H1 (cell line): Measurements from ENCODE around the gene SLC25A51. TPM values are rescaled to one million over a fixed set of nuclear protein-coding genes. Genes with fewer than 3 reads are reported as not detected.

Experiments
- CTCF ChIA-PET: fragments of 300-600 bp; sonication (Branson Sonifier 250); formaldehyde crosslinking; loops from one replicate; lab custom pipeline; 2021; ENCODE audit not compliant: partially characterized antibody; lab: Charles Lee
- POLR2A ChIA-PET: fragments of 300-600 bp; sonication (Branson Sonifier 250); formaldehyde crosslinking; loops from one replicate; lab custom pipeline; 2021; ENCODE audit warnings: inconsistent platforms; ENCODE audit not compliant: partially characterized antibody; lab: Charles Lee
- DNase-seq, 2 experiments: peaks; one replicate each; pipeline versions ENCODE4 v3.0.0 to v3.0.0-alpha.2; 2010 to 2022; ENCODE audit warnings: low spot score in 2 of 2, low read depth in 1 of 2, mixed read lengths in 1 of 2
- FAIRE-seq: peaks from 2 replicates; lab custom pipeline; 2011; peaks lifted over from hg19 to GRCh38; lab: Jason Lieb, UNC
- H2AFZ ChIP-seq: 2 replicates; pipeline ENCODE4 v1.8.1; 2012; ENCODE audit warnings: low read length, inconsistent platforms
- H2AK5ac ChIP-seq: 2 replicates; pipeline ENCODE4 v1.6.1; 2013; ENCODE audit warnings: low read depth, low read length
- H2BK120ac ChIP-seq: replicated peaks from 2 replicates; pipeline ENCODE3; 2013; ENCODE audit warnings: low read depth, low read length, inconsistent platforms
- H2BK12ac ChIP-seq: 2 replicates; pipeline ENCODE4 v1.6.1; 2013; ENCODE audit warnings: low read depth, low read length
- H2BK15ac ChIP-seq: 2 replicates; pipeline ENCODE4 v1.6.1; 2013; ENCODE audit warnings: low read length
- H2BK20ac ChIP-seq: 2 replicates; pipeline ENCODE4 v1.6.1; 2013; ENCODE audit warnings: low read length
- H2BK5ac ChIP-seq: 2 replicates; pipeline ENCODE4 v1.6.1; 2013; ENCODE audit warnings: low read depth, low read length
- H3K14ac ChIP-seq: 2 replicates; pipeline ENCODE4 v1.6.1; 2013; ENCODE audit warnings: inconsistent platforms; ENCODE audit not compliant: insufficient read length
- H3K18ac ChIP-seq: 2 replicates; pipeline ENCODE4 v1.6.1; 2013; ENCODE audit warnings: low read length; ENCODE audit errors: extremely low read depth
- H3K23ac ChIP-seq: 2 replicates; pipeline ENCODE4 v1.6.1; 2013; ENCODE audit warnings: inconsistent platforms; ENCODE audit not compliant: insufficient read length
- H3K23me2 ChIP-seq: 2 replicates; pipeline ENCODE4 v1.6.1; 2013; ENCODE audit warnings: low read depth, low read length
- H3K27ac ChIP-seq: 2 replicates; pipeline ENCODE4 v1.6.1; 2011; ENCODE audit warnings: low read depth, low read length, inconsistent platforms
- H3K27me3 ChIP-seq, 4 experiments: replicated peaks in 1 of 4; 1 replicate in 1 of 4; 2 replicates in 3 of 4; pipeline versions ENCODE4 v1.6.1 to v1.8.1; 2011 to 2013; ENCODE audit warnings: low read length in 3 of 4, mild to moderate bottlenecking in 3 of 4, inconsistent platforms in 2 of 4, mixed read lengths in 2 of 4, moderate library complexity in 1 of 4; ENCODE audit not compliant: control insufficient read depth in 3 of 4, insufficient read depth in 3 of 4; ENCODE audit errors: extremely low read depth in 1 of 4
- H3K36me3 ChIP-seq, 4 experiments: 2 replicates each; pipeline versions ENCODE4 v1.6.1 to v1.8.1; 2011 to 2013; ENCODE audit warnings: mild to moderate bottlenecking in 4 of 4, low read length in 3 of 4, moderate library complexity in 2 of 4, control low read depth in 1 of 4, inconsistent platforms in 1 of 4; ENCODE audit not compliant: insufficient read depth in 4 of 4, control insufficient read depth in 2 of 4
- H3K4ac ChIP-seq: replicated peaks from 2 replicates; pipeline ENCODE3; 2013; ENCODE audit warnings: low read length, low read depth, mixed read lengths, inconsistent platforms; ENCODE audit not compliant: insufficient read length
- H3K4me1 ChIP-seq, 4 experiments: replicated peaks in 1 of 4; 1 replicate in 1 of 4; 2 replicates in 3 of 4; pipeline versions ENCODE4 v1.6.1 to v1.8.1; 2011 to 2013; ENCODE audit warnings: low read length in 3 of 4, inconsistent platforms in 2 of 4, mixed read lengths in 1 of 4; ENCODE audit not compliant: insufficient read depth in 4 of 4, control insufficient read depth in 3 of 4
- H3K4me2 ChIP-seq, 2 experiments: 2 replicates each; pipeline versions ENCODE4 v1.6.1 to v1.8.1; 2011 to 2013; ENCODE audit warnings: low read depth in 2 of 2, low read length in 2 of 2, control low read depth in 1 of 2, inconsistent platforms in 1 of 2, mild to moderate bottlenecking in 1 of 2; ENCODE audit not compliant: insufficient read depth in 1 of 2
- H3K4me3 ChIP-seq, 4 experiments: fragments of 200-600, 300-600 bp in 1 of 4; sonication (generic), shearing (Covaris generic), sonication (Bioruptor Twin) in 1 of 4; 2 replicates each; pipeline versions ENCODE4 v1.5.1 to v1.8.1; 2011 to 2016; ENCODE audit warnings: low read length in 4 of 4, low read depth in 3 of 4, control low read depth in 2 of 4, inconsistent platforms in 2 of 4, mild to moderate bottlenecking in 2 of 4, mixed read lengths in 1 of 4, moderate library complexity in 1 of 4; ENCODE audit not compliant: insufficient read depth in 2 of 4; ENCODE audit errors: extremely low read depth in 1 of 4
- H3K56ac ChIP-seq: replicated peaks from 2 replicates; pipeline ENCODE3; 2013; ENCODE audit warnings: low read depth, mild to moderate bottlenecking, mixed read lengths, low read length, inconsistent platforms; ENCODE audit not compliant: insufficient read length
- H3K79me1 ChIP-seq: 2 replicates; pipeline ENCODE4 v1.6.1; 2013; ENCODE audit warnings: low read depth, low read length, control low read depth
- H3K79me2 ChIP-seq, 2 experiments: 2 replicates each; pipeline versions ENCODE4 v1.6.1 to v1.8.1; 2012 to 2013; ENCODE audit warnings: low read length in 2 of 2, mild to moderate bottlenecking in 2 of 2, inconsistent platforms in 1 of 2; ENCODE audit not compliant: insufficient read depth in 2 of 2, control insufficient read depth in 1 of 2
- H3K9ac ChIP-seq, 4 experiments: replicated peaks in 1 of 4; 1 replicate in 1 of 4; 2 replicates in 3 of 4; pipeline versions ENCODE4 v1.6.1 to v1.8.1; 2011 to 2013; ENCODE audit warnings: low read depth in 3 of 4, low read length in 3 of 4, control low read depth in 2 of 4, mild to moderate bottlenecking in 2 of 4, moderate library complexity in 2 of 4, inconsistent platforms in 1 of 4; ENCODE audit errors: extremely low read depth in 1 of 4
- H3K9me3 ChIP-seq, 2 experiments: 2 replicates each; pipeline versions ENCODE4 v1.6.1 to v1.8.1; 2012 to 2013; ENCODE audit warnings: mild to moderate bottlenecking in 2 of 2, moderate library complexity in 2 of 2, control low read depth in 1 of 2, inconsistent platforms in 1 of 2, low read depth in 1 of 2, low read length in 1 of 2, mixed read lengths in 1 of 2; ENCODE audit not compliant: insufficient read depth in 2 of 2
- H4K20me1 ChIP-seq, 2 experiments: replicated peaks in 1 of 2; 2 replicates each; pipeline versions ENCODE3 to v1.8.1; 2011 to 2013; ENCODE audit warnings: inconsistent platforms in 2 of 2, low read length in 2 of 2, mild to moderate bottlenecking in 1 of 2; ENCODE audit not compliant: insufficient read depth in 2 of 2, control insufficient read depth in 1 of 2
- H4K5ac ChIP-seq: 2 replicates; pipeline ENCODE4 v1.6.1; 2013; ENCODE audit warnings: low read length, low read depth, mixed read lengths, inconsistent platforms; ENCODE audit not compliant: insufficient read length
- H4K8ac ChIP-seq: 2 replicates; pipeline ENCODE4 v1.8.0; 2013; ENCODE audit warnings: mild to moderate bottlenecking, moderate library complexity, low read length, inconsistent platforms; ENCODE audit not compliant: insufficient read depth; ENCODE audit errors: extremely low read depth
- H4K91ac ChIP-seq: replicated peaks from 2 replicates; pipeline ENCODE3; 2013; ENCODE audit warnings: low read length, mixed read lengths, inconsistent platforms; ENCODE audit not compliant: insufficient read length
- RNF2 ChIP-seq: fragments of 200-900, 300-1000 bp; sonication (generic); IDR thresholded peaks from 2 replicates; pipeline ENCODE4 v1.7.1; 2016; ENCODE audit warnings: borderline replicate concordance, low read depth, mild to moderate bottlenecking, antibody characterized with exemption, low read length; ENCODE audit not compliant: poor library complexity, severe bottlenecking; ENCODE audit errors: missing control alignments
- WGBS, 2 experiments: shearing (Covaris generic) in 1 of 2; methylation state at CpG; one replicate each; pipeline versions ENCODE4 v1.1.6 to v1.1.7; 2013 to 2015; ENCODE audit warnings: low lambda C conversion rate in 2 of 2, mixed read lengths in 2 of 2, inconsistent platforms in 1 of 2, low coverage in 1 of 2, missing lambda C conversion rate in 1 of 2; ENCODE audit not compliant: insufficient replicate concordance in 2 of 2, insufficient coverage in 1 of 2, insufficient read length in 1 of 2; ENCODE audit errors: extremely low coverage in 1 of 2, missing lambda C conversion rate in 1 of 2; 5-methylcytosine and 5-hydroxymethylcytosine counted together
- polyA plus RNA-seq, 7 experiments: library from polyadenylated mRNA; depleted of rRNA in 3 of 7; stranded (reverse) in 5 of 7; unstranded in 2 of 7; fragments of >200 nt in 5 of 7; fragments of 200-250 nt in 2 of 7; gene quantifications; 1 replicate in 5 of 7; 2 replicates in 1 of 7; 4 replicates in 1 of 7; pipeline versions ENCODE4 v1.2.1 to v1.2.3, GENCODE V29; 2011 to 2013; ENCODE audit warnings: missing spikeins in 2 of 7, mixed read lengths in 2 of 7
- total RNA-seq: library from RNA; stranded (reverse); fragmentation: NEBNext Ultra II Directional; extraction: Animal tissue kit (Norgen Biotek cat#: 25700); gene quantifications from 2 replicates; pipeline ENCODE4 v1.2.1, GENCODE V29; 2021

Gene SLC25A51
- total and polyA plus RNA-seq, 2 of the 8 experiments (the other 6 are each of a cell fraction or from before 2014, with no cell fraction given): 8.0 to 14.5 TPM

- no peak overlapping the region for H4K8ac ChIP-seq
- no peaks in the 10 kb centered on the region for H3K36me3 ChIP-seq
- DNase-seq (no peak), FAIRE-seq (no peak)
- no peak overlapping the region for H4K91ac ChIP-seq
- H3K9ac ChIP-seq: no peak overlapping the region
- H3K23me2 ChIP-seq: no peaks in the 10 kb centered on the region
- POLR2A ChIA-PET: no interaction called here
- H2BK20ac ChIP-seq: no peak overlapping the region
- H3K27ac ChIP-seq: no peak overlapping the region
- no peak overlapping the region; the same call in 1 of the 2 replicates for H2BK12ac ChIP-seq
- H3K4ac ChIP-seq: no peak overlapping the region
- WGBS, 2 experiments: 93% methylated on average over 20 of the region's 20 CpGs; no CpG with 5 or more reads in 1 of the 2 experiments
- H3K9me3 ChIP-seq: no peaks in the 10 kb centered on the region
- no peak overlapping the region for H3K14ac ChIP-seq
- H2AK5ac ChIP-seq: no peak overlapping the region
- H2BK120ac ChIP-seq: no peak overlapping the region
- H3K4me1 ChIP-seq: peaks cover 0 to 15% (median 4%) of the 10 kb centered on the region in 4 experiments; a peak in 5 of 7 replicates
- TF ChIP-seq RNF2: no peak
- H2BK15ac ChIP-seq: no peak overlapping the region
- CTCF ChIA-PET: interaction anchor here (0.8 to 1.4 kb wide), 3 partner anchors 12 to 158 kb away, joined by 4 to 9 read pairs (median 4); no protein-coding TSS in a partner anchor
- H3K4me2 ChIP-seq: no peak overlapping the region
- H3K4me3 ChIP-seq: no peak overlapping the region
- H3K56ac ChIP-seq: no peak overlapping the region
- no peak overlapping the region for H2BK5ac ChIP-seq
- no peak overlapping the region for H2AFZ ChIP-seq
- no peaks in the 10 kb centered on the region for H3K27me3 ChIP-seq
- no peaks in the 10 kb centered on the region for H3K79me2 ChIP-seq
- H3K23ac ChIP-seq: no peak overlapping the region
- peaks cover 0 to 3% of the 10 kb centered on the region in 2 experiments for H4K20me1 ChIP-seq
- H3K18ac ChIP-seq: no peak overlapping the region
- no peak overlapping the region for H4K5ac ChIP-seq
- H3K79me1 ChIP-seq: 0 out of 2 replicates have a peak, but pooled peaks cover 2% of the 10 kb centered on the region
Measured at GRCh38 chr9:37928552-37929430, 24.9 kb upstream of the SLC25A51 start.
